GM19463 (cell line): Measurements from ENCODE around the gene TPI1.

Experiments used
- ATAC-seq: cut with Tn5 transposase; IDR thresholded peaks from one replicate; pipeline ENCODE4 v1.9.1; 2021; ENCODE audit warnings: mild to moderate bottlenecking, moderate library complexity; ENCODE audit not compliant: unreplicated experiment

TPI1 gene

DNA sequence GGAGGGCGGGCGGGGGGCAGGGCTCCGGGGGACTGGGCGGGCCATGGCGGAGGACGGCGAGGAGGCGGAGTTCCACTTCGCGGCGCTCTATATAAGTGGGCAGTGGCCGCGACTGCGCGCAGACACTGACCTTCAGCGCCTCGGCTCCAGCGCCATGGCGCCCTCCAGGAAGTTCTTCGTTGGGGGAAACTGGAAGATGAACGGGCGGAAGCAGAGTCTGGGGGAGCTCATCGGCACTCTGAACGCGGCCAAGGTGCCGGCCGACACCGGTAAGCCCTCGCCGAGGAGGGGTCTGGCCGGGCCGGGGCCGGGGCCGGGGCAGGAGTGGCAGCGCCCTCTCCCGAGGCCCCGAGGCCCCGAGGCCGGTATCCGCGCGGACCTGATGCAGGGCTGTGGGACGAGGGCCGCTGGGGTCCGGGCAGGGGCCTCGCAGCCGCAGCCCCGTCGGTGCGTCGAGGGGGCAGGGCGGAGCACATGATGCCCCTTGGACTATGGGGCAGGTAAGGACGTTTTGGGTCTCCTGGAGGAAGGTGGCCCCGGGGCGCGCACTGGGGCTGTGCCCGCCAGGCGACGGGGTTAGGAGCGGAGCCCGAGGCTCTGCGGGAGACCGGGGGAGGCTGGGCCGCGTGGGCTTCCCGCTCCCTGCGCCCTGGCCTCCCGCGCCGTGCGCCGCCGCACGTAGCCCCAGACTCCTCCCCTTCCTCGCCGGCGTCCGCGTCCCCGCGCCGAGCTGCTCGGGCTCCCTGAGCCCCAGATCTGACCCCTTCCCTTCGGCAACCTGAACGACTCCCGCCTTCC lies at the start of gene TPI1:
Gene TPI1, plus strand, starts transcription at position 119 of the 798 bp plus-strand sequence. Its CDS starts 36 bp downstream, at position 155.
- peak; percentile 68 for ATAC-seq

GRCh38 chr12:6817662-6818157 lies 49.6 kb upstream of the TPI1 start:
- ATAC-seq: no peak

- no peak for ATAC-seq
Observed at GRCh38 chr12:6818222-6818621, 49.1 kb upstream of the TPI1 start.

GRCh38 chr12:6818645-6819044 lies 48.7 kb upstream of the TPI1 start:
- ATAC-seq: no peak

- ATAC-seq: no peak
Observed at GRCh38 chr12:6819106-6820030, 48.0 kb upstream of the TPI1 start.

GRCh38 chr12:6820166-6820565 lies 47.2 kb upstream of the TPI1 start:
- ATAC-seq: no peak

DNA sequence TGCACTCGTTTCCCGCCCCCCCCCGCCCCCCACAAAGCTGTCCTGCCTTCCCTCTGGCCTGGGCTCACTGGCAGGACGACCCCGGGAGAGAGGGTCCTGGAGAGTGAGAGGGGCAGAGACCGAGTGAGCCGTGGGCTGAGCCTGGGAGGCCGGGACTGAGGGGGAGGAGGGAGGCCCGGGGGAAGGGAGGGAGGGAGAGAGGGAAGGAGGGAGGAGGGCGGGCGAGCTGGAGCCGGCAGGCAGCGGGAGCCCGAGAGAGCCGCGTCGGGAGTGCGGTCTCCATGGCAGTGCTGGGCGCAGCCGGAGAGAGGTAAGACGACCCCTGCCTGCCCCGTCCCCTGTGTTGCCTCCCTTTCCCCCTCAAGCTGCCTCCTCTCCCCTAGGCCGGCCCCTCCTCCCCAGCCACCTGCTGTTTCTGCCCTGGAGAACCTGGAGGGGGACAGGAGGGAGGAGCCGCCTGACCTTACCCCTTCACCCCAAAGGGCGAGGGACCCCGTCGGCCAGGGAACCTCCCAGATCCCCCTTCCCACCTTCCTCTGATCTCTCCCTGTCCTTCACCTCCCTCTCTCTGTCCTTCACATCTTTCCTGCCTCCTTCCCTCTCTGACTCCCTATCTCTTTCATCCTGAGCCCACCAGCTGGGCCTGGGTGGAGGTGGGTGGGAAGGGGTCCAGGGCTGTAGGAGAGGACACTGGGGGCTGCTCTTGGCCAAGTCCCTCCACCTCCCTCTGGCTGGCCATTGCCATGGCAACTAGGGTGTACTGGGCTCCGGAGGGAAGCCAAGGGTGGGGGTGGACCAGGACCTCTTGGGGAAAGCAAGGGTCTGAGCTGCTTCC lies 45.5 kb upstream of the TPI1 start, which contains the start of gene GPR162:
Gene GPR162, plus strand, starts transcription at position 231 of the 835 bp plus-strand sequence. CDS start 2,078 bp downstream, outside the sequence.
- ATAC-seq: no peak

DNA sequence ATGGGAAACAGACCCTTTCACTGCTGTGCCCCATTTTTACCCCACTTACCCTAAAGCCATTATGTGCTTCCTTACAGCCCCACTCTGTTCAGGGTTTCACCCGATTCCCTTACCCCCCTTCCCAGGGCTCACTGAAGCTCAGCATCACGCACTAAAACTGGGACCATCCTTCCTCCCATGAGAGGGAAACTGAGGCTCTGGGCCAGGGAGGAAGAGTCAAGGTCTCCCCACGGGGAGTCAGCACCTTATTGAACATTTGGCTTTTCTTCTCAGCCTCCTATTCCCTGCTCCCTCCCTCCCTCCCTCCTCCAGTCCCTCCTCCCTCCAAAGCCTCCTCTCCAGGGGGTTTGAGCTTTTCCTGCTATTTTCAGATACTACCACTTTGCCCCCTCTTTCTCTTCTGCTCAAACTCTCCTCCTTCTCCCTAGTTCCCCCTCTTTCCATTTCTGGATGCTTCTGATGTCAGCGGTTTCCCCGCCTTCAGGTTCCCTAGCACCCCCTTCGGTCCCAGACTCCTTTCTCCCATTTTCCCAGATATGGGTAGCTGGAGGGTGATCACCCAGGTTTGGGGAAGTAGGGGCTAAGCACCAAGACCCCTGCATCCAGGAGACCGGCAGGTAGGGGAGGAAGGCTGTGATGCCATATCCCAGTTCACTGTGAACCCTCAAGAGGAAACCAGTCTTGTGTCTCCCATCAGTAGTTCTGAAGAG lies 44.8 kb upstream of the TPI1 start:
- no peak for ATAC-seq

DNA sequence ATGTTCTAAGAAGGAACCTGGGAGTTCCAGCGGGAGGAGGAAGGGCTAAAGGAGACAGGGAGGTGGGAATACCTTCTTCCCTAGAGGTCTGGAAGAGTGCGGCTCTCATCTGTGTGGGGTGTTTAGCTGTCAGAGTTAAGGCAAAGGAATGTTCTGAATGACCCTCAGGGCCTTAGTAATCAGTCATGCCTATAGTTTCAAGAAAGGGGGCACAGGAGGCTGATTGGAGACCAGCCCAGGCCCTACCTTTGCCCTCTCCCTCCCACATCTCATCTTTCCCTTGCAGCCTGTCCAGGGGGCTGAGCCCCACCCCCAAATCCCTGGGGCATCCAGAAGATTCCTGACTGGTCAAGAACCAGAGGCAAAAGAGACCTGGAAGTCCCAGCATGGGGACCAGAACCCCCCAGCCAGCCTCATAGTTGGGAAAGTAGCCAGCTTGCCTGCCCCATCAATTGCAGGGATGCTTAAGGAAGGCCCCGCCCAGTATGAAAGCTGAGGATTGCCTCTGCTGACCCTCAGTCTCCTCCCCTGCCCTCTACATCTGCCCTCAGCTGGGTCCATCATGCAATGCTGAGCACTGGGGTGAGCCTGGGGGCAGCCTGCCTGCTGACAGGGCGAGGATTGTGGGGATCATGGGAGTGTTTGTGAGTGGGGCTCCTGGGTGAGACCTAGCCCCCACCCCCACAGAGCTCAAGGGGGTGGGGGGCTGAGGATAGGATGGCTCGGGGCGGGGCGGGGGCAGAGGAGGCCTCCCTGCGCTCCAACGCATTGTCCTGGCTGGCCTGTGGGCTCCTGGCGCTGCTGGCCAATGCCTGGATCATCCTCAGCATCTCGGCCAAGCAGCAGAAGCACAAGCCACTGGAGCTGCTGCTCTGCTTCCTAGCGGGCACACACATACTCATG lies 43.9 kb upstream of the TPI1 start:
- ATAC-seq: no peak

- ATAC-seq: no peak
Observed at GRCh38 chr12:6824085-6824775, 43.1 kb upstream of the TPI1 start.

- no peak for ATAC-seq
Observed at GRCh38 chr12:6824901-6825381, 42.4 kb upstream of the TPI1 start.

DNA sequence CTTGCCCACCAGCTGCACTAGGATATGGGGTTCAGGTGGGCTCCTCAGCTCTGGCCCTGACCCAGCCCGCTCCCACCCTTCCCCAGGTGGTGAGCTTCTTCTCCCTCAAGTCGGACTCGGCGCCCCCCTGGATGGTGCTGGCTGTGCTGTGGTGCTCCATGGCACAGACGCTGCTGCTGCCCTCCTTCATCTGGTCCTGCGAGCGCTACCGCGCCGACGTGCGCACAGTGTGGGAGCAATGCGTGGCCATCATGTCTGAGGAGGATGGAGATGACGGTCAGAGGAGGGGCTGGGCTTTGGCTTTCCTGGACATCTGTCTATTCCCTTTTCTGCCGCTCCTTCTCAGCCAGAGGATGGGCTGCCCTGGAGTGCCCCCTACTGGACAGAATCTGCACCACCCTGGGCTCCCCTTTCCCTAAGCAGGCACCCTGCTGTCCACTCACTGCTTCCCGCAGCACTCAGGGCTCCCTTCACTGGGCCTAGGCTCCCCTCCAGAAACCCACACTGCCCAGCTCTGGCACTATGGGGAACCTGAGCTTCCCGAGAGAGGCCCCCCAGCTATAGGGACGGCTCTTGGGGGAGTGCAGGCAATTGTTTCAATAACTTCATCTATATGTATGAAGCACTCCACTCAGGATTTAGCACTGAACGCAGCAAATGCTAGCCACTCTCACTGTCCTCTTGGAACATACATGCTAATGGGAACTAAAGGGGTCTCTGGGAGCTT lies 41.8 kb upstream of the TPI1 start:
- no peak for ATAC-seq

- ATAC-seq: no peak
Observed at GRCh38 chr12:6826125-6826733, 41.1 kb upstream of the TPI1 start.

GRCh38 chr12:6826734-6827436 lies 40.4 kb upstream of the TPI1 start:
- no peak for ATAC-seq

GRCh38 chr12:6827437-6827911 lies 39.9 kb upstream of the TPI1 start:
- no peak for ATAC-seq
